NCI-H1417 (cell line): Measurements from ENCODE around the gene MYZAP.
A peak's percentile ranks its signal among the peaks of the same experiment; 100 is the strongest.

Experiments used
- DNase-seq, 3 experiments: peaks; one replicate each; lab custom pipeline; 2025; lab: John Stamatoyannopoulos, UW

The MYZAP gene

GRCh38 chr15:57698991-57699390 lies 107.3 kb downstream of the MYZAP start:
- DNase-seq, result no peak

DNA sequence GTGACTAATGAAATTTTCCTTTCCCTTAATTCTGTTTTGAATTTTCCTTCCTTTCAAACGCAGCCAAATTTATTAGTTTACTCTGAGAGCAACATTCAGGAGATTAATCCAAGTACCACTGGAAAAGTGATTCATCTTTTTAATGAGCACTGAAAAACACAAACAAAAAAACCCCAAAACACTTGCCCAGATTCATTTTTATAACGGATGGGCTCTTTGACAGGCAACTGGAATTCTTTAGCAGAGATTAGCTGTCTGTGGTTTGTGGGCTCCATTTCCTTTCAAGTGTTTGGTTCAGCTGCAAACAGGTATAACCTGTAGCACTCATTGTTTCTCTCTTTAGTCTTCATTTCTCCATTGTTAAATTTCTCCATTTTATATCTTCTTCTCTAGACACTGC lies 111.7 kb downstream of the MYZAP start:
- peak in 2 of 3 experiments; percentile 13 to 14 for DNase-seq

- DNase-seq, result no peak
These were observed 112.7 kb downstream of the MYZAP start for GRCh38 chr15:57704441-57704840.

- peak in 2 of 3 experiments; percentile 18 to 24 for DNase-seq
These were observed 114.2 kb downstream of the MYZAP start for GRCh38 chr15:57705746-57706404.

GRCh38 chr15:57706405-57707209 lies 114.9 kb downstream of the MYZAP start, which contains the start of gene POLR2M:
Gene POLR2M (plus strand): TSS chr15:57706714. CDS start chr15:57706843, 129 bp downstream.
- peak; percentile 87 to 99 (median 95) for DNase-seq

GRCh38 chr15:57708047-57708446 lies 116.3 kb downstream of the MYZAP start:
- no peak for DNase-seq

DNA sequence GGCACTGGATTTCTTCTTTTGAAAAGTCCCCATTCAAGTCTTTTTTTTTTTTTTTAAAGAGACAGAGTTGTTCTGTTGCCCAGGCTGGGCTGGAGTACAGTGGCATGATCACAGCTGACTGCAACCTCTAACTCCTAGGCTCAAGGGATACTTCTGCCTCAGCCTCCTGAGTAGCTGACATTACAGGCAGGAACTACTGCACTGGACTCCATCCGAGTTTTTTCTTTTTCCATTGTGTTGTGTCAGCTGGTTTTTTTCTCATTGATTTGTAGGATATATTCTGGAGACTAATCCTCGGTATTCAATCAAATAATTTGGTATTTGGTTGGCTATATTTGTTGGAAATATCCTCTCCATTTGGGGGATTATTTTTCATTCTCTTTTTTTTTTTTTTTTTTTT lies 126.6 kb downstream of the MYZAP start:
- no peak for DNase-seq

DNA sequence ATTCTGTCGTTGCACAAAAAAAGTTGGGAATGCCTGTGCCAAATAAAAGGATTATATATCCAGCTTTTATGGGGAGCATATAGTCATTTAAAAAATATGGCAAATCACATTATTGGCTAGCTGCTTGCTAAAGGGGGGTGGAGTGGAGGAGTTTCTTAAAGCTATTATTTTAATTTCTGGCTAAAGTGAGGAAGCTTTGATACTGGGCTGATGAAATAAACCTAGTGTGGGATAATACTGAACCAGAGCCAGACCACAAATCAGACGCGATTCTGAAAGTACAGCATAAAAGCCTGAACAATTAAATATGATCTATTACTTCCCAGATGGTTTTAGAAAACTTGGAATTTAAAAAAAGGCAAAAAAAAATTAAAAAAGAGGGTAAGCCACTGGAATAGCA lies 129.2 kb downstream of the MYZAP start:
- DNase-seq, result no peak

DNA sequence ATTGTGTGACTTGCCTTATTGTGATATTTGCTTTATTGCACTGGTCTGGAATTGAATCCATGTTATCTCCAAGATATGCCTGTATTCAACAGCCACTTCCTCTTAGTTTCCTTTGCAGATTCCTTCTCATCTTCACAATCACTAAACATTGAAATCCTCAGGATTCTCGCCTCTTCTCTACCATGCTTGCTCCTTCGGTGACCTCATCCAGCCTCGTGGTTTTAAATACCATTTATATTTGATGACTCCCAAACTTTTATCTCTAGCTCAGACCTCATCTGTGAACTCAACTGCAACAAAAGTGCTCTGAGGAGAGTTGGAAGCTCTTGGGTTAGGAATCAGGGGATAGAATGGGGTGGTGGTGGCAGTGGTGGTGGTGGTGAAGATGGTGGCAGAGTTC lies 134.7 kb downstream of the MYZAP start:
- DNase-seq, result no peak

DNA sequence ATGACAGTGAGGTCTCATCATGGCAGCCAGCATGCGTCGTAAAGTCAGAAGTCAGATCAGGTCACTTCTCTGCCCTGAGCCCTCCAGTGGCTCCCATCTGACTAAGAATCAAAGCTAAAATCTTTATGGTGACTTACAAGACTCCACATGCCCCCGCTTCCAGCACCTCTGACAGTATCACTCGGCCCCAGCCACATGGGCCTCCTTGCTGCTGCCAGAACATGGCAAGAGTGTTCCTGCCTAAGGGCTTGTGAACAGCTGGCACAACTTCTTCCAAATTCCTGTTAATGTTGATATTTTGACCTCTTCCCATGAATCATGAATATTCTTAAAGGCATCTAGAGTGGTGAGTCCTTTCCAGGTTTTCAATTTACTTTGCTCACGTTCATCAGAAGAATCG lies 135.3 kb downstream of the MYZAP start:
- no peak for DNase-seq

DNA sequence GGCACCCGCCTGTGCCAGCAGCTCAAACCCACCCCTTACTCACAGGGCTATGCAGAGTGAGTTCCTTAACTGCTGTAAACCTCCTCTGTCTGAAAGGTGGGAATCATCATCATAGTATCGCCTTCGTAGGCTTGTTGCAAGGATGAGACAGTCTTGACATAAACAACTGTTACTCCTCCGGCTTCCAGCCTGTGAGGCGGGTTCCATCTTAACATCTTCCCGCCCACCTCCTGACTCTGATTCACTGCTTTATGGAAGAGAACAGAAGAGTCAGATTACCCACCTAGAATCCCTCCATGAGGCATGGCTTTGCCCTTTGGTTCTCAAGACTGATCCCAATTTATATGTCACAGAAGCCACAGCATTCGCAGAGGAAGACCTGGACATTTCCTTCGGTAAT lies 136.7 kb downstream of the MYZAP start:
- no peak for DNase-seq

DNA sequence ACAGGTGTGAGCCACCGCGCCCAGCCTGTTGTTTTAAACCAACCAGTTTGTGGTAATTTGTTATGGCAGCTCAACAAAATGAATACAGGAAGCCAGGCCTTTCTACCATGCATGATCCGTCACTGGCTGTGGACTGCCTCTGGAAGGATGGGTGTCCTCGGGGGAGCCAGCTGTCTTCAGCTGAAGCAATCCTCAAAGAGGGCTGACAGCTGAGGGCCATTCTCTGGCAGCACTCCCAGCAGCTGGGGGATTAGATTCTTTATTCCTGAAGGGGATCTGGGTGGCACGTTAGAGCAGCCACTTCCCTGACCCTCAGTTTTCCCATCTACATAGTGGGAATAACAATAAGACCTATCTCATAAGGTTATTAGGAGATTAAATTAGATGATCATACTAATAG lies 139.2 kb downstream of the MYZAP start:
- no peak for DNase-seq

DNA sequence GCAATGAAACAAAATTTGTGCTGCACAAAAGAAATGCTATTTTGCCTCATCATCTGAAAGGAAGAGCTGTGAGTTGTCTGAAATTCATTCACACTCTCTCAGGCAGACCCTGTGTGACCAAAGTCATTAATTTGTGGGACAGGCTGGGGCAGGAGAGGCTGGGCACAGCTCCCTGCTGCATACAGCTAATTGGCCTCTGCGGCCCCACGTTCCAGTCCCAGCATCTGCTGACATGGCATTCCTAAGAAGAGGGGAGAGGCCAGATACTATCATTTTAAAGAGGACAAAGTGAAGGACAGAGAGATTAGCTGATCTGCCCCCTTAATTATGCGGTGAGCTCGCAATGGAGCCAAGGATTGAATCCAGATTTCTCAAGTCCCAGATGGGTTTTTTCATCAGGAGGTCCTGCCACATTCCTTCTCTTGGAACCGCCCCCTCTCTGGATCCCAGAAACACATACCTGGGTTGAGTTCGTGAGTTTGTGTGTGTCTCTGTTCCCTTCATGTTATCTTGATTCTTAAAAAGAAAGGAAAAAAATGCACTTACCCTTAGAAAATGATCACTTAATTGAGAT lies 139.9 kb downstream of the MYZAP start:
- no peak for DNase-seq

DNA sequence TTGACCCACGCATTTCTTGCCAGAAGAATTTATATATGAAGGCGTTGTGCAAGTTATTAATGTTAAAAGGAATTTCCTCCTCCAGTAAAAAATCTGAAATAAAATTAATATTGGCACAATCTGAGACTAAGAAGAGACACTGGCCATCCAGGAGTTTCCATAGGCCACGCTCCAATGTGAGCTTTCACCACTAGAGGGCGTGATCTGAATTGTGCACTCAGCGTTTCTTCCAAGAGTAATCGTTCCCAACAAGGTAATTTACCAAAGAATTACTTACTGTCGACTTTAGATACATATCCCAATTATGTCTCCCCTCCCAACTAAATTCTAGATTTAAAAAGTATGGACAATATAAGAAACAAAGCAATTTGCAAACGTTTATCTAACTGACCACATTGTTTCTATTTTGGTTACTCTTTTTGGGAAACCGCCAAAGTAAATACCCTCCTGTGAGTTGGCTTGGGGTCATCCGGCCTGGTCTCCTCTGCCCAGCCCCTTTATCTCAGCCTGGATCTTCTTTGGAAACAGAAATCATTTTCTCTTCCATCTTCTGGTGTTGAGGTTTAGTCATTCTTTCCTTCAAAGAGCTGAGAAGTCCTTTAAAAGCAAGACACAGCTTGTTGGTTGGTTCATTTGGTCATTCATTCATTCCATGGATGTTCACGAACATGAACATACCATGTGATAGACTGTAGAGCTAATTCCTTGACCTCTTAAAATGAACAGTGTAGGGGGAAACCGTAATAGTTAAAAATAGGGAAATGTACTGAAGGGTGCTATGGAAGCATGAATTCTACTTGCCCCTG lies 141.0 kb downstream of the MYZAP start:
- peak; percentile 23 to 72 (median 37) for DNase-seq

GRCh38 chr15:57734860-57735259 lies 143.2 kb downstream of the MYZAP start:
- DNase-seq, result no peak
